Measurements from ENCODE around the gene PTPRN2. TPM values are rescaled to one million over a fixed set of nuclear protein-coding genes. Genes with fewer than 3 reads are reported as not detected.
A peak's percentile ranks its signal among the peaks of the same experiment; 100 is the strongest.

Gene PTPRN2
- total and polyA plus RNA-seq, 8 donors: 4.9 to 136 (median 46.8) TPM

- H3K27me3 ChIP-seq: no peaks in the 10 kb centered on the region
- H3K36me3 ChIP-seq: peaks cover 0 to 4% (median 2%) of the 10 kb centered on the region in 4 donors
- H3K27ac ChIP-seq: no peak overlapping the region
- 94 to 96% (median 95%) methylated on average over 9 to 15 of the region's 15 CpGs for WGBS, 5 donors
- no peak overlapping the region for H3K4me3 ChIP-seq
- intact Hi-C loops (cut with DNase I; ENCODE audit: low total_unique reads): no loop called here
- H3K4me1 ChIP-seq: no peaks in the 10 kb centered on the region
- TF ChIP-seq EP300 (IDR thresholded peaks at IDR 0.05) (no peak), POLR2A (IDR thresholded peaks at IDR 0.05) (no peak), POLR2AphosphoS5 (IDR thresholded peaks at IDR 0.05) (no peak), CTCF (IDR thresholded peaks at IDR 0.05) (no peak)
- no peak for DNase-seq
- H3K9me3 ChIP-seq: peaks cover 0 to 23% (median 4%) of the 10 kb centered on the region in 4 donors
Measured at GRCh38 chr7:158127241-158127640, 460.4 kb downstream of the PTPRN2 start.

GRCh38 chr7:158126661-158127060 lies 461.0 kb downstream of the PTPRN2 start:
- H3K4me3 ChIP-seq: peak overlapping the region in 1 of 4 donors; percentile 12
- H3K27me3 ChIP-seq: no peaks in the 10 kb centered on the region
- intact Hi-C loops (cut with DNase I; ENCODE audit: low total_unique reads): no loop called here
- WGBS, 5 donors: 88 to 97% (median 92%) methylated on average over 6 to 15 of the region's 15 CpGs
- TF ChIP-seq EP300 (IDR thresholded peaks at IDR 0.05) (no peak), POLR2AphosphoS5 (IDR thresholded peaks at IDR 0.05) (no peak), POLR2A (IDR thresholded peaks at IDR 0.05) (no peak), CTCF (IDR thresholded peaks at IDR 0.05) (no peak)
- H3K4me1 ChIP-seq: no peaks in the 10 kb centered on the region
- no peak for DNase-seq
- peaks cover 0 to 4% (median 2%) of the 10 kb centered on the region in 4 donors for H3K36me3 ChIP-seq
- peaks cover 0 to 23% (median 4%) of the 10 kb centered on the region in 4 donors for H3K9me3 ChIP-seq
- no peak overlapping the region for H3K27ac ChIP-seq

GRCh38 chr7:158125721-158126120 lies 461.9 kb downstream of the PTPRN2 start:
- Histone ChIP-seq H3K9me3 (peaks cover 0 to 27% (median 4%) of the 10 kb centered on the region in 4 donors), H3K4me3 (peak overlapping the region in 1 of 4 donors; percentile 11), H3K36me3 (peaks cover 0 to 4% (median 2%) of the 10 kb centered on the region in 4 donors), H3K4me1 (no peaks in the 10 kb centered on the region), H3K27ac (no peak overlapping the region), H3K27me3 (no peaks in the 10 kb centered on the region)
- TF ChIP-seq POLR2A (IDR thresholded peaks at IDR 0.05) (no peak), POLR2AphosphoS5 (IDR thresholded peaks at IDR 0.05) (no peak), CTCF (IDR thresholded peaks at IDR 0.05) (no peak), EP300 (IDR thresholded peaks at IDR 0.05) (no peak)
- intact Hi-C loops (cut with DNase I; ENCODE audit: low total_unique reads): no loop called here
- no peak for DNase-seq
- WGBS, 5 donors: 75 to 95% (median 94%) methylated on average over 15 to 19 of the region's 22 CpGs

GRCh38 chr7:158125091-158125490 lies 462.5 kb downstream of the PTPRN2 start:
- Histone ChIP-seq H3K4me1 (no peaks in the 10 kb centered on the region), H3K9me3 (peaks cover 0 to 32% (median 6%) of the 10 kb centered on the region in 4 donors), H3K27me3 (no peaks in the 10 kb centered on the region), H3K4me3 (no peak overlapping the region), H3K36me3 (peaks cover 0 to 4% (median 2%) of the 10 kb centered on the region in 4 donors), H3K27ac (no peak overlapping the region)
- intact Hi-C loops (cut with DNase I; ENCODE audit: low total_unique reads): no loop called here
- peak in 1 of 2 donors; percentile 20 for DNase-seq
- no peak for TF ChIP-seq CTCF (IDR thresholded peaks at IDR 0.05)
- 85 to 93% (median 90%) methylated on average over 13 to 17 of the region's 17 CpGs for WGBS, 5 donors
